Fibroblast of the aortic adventitia (primary cell): ENCODE results near the gene TMEM9. TPM values are rescaled to one million over a fixed set of nuclear protein-coding genes. Genes with fewer than 3 reads are reported as not detected.

Experiments
- DNase-seq: peaks from one replicate; pipeline ENCODE4 v3.0.0-alpha.2; 2010; ENCODE audit warnings: low read depth
- H3K4me3 ChIP-seq: 2 replicates; pipeline ENCODE4 v1.5.1; 2011; ENCODE audit warnings: low read depth, mild to moderate bottlenecking, control low read depth, low read length, moderate library complexity
- CTCF ChIP-seq: IDR thresholded peaks from 2 replicates; pipeline ENCODE4 v1.5.1; 2011; ENCODE audit warnings: mild to moderate bottlenecking, low read length, control low read depth, inconsistent platforms; ENCODE audit not compliant: insufficient read depth
- total RNA-seq: library from RNA; depleted of rRNA; stranded (reverse); fragments of >200 nt; gene quantifications from 2 replicates; pipeline ENCODE4 v1.2.3, GENCODE V29; 2012; ENCODE audit warnings: low replicate concordance

Gene TMEM9
- total RNA-seq, 1 donor: 35.1 TPM

GRCh38 chr1:201142849-201143725 is 11.2 kb downstream of the TMEM9 start:
- DNase-seq: no peak
- no peak for TF ChIP-seq CTCF
- no peak overlapping the region for H3K4me3 ChIP-seq

GRCh38 chr1:201142011-201142848 is 12.0 kb downstream of the TMEM9 start:
- no peak for TF ChIP-seq CTCF
- DNase-seq: peak; percentile 16
- H3K4me3 ChIP-seq: no peak overlapping the region

GRCh38 chr1:201141418-201141817 is 12.9 kb downstream of the TMEM9 start:
- no peak for TF ChIP-seq CTCF
- no peak for DNase-seq
- H3K4me3 ChIP-seq: no peak overlapping the region

- H3K4me3 ChIP-seq: no peak overlapping the region
- no peak for TF ChIP-seq CTCF
- no peak for DNase-seq
These were observed 13.4 kb downstream of the TMEM9 start for GRCh38 chr1:201140941-201141260.

DNA sequence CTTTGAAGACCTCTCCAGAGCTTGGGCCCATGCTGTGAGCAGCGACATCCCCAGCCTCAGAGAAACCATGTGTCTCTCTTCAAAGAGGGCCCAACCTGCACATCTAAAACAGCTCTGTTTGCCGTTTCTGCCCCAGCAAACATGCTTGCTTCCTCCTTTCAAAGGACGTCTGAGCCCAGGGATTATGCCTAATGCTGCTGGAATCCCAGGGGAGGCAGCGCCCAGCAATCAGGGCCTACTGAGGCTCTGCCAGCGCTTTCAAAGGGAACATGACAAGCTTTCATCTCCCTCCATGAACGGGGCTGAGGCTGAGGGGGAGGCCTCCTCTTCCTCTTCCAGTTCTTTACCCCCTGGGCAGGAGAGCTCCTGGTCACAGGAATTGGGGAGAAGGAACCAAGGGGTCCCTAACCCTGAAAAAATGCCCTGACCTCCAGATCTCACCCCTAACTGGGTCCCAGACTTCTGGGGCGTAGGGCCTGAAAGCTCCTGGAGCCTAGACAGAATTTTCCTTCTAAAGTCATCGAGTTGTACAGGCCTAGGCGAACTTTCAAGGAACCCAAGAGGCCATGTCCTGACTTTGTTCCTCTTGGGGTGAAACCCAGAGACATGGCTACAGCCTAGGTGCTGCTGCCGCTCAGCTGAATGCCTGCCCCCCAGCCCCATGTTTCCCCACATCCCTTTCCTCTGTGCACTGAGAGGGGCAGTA is 13.9 kb downstream of the TMEM9 start:
- no peak overlapping the region for H3K4me3 ChIP-seq
- no peak for DNase-seq
- TF ChIP-seq CTCF: no peak

GRCh38 chr1:201139756-201140155 is 14.5 kb downstream of the TMEM9 start:
- no peak for DNase-seq
- H3K4me3 ChIP-seq: no peak overlapping the region
- no peak for TF ChIP-seq CTCF
